ENCODE results near the gene NME8.
"Not testable (repeated sequence)": the region's sequence is repeated elsewhere in the genome, so short reads cannot be mapped to it uniquely, and the experiment has no call there.

NME8 gene

GRCh38 chr7:37848297-37848696, at the start of gene NME8:
TSS of gene NME8 (plus strand) at chr7:37848597. CDS start at chr7:37850267, 1,670 bp downstream.
- DNase-seq (ENCODE audit: low spot score) = no peak

- DNase-seq (ENCODE audit: low spot score) = no peak
These were observed 42.2 kb upstream of the NME8 start for GRCh38 chr7:37806152-37806551.

GRCh38 chr7:37812161-37812580, 36.2 kb upstream of the NME8 start:
- DNase-seq (ENCODE audit: low spot score) = not testable (repeated sequence)

GRCh38 chr7:37815671-37816371, 32.6 kb upstream of the NME8 start:
- DNase-seq (ENCODE audit: low spot score) = no peak

- DNase-seq (ENCODE audit: low spot score) = no peak
These were observed 31.3 kb upstream of the NME8 start for GRCh38 chr7:37816922-37817590.

- no peak for DNase-seq (ENCODE audit: low spot score)
These were observed 30.8 kb upstream of the NME8 start for GRCh38 chr7:37817591-37817960.

- DNase-seq (ENCODE audit: low spot score) = no peak
These were observed 30.2 kb upstream of the NME8 start for GRCh38 chr7:37817996-37818720.

- DNase-seq (ENCODE audit: low spot score) = no peak
These were observed 27.5 kb upstream of the NME8 start for GRCh38 chr7:37820708-37821468.

GRCh38 chr7:37822946-37823345, 25.5 kb upstream of the NME8 start:
- no peak for DNase-seq (ENCODE audit: low spot score)

GRCh38 chr7:37823557-37823956, 24.8 kb upstream of the NME8 start:
- no peak for DNase-seq (ENCODE audit: low spot score)

- DNase-seq (ENCODE audit: low spot score) = no peak
These were observed 23.4 kb upstream of the NME8 start for GRCh38 chr7:37825038-37825437.

GRCh38 chr7:37826825-37827224, 21.6 kb upstream of the NME8 start:
- DNase-seq (ENCODE audit: low spot score) = no peak

- DNase-seq (ENCODE audit: low spot score) = no peak
These were observed 17.2 kb upstream of the NME8 start for GRCh38 chr7:37831244-37831643.

GRCh38 chr7:37832194-37832593, 16.2 kb upstream of the NME8 start:
- no peak for DNase-seq (ENCODE audit: low spot score)

GRCh38 chr7:37833107-37833817, 15.1 kb upstream of the NME8 start:
- DNase-seq (ENCODE audit: low spot score) = peak; percentile 71

GRCh38 chr7:37833818-37834146, 14.6 kb upstream of the NME8 start:
- DNase-seq (ENCODE audit: low spot score) = no peak

- peak; percentile 23 for DNase-seq (ENCODE audit: low spot score)
These were observed 5.1 kb downstream of the NME8 start for GRCh38 chr7:37853468-37853867.

- DNase-seq (ENCODE audit: low spot score) = no peak
These were observed 33.7 kb downstream of the NME8 start for GRCh38 chr7:37882086-37882485.

- DNase-seq (ENCODE audit: low spot score) = no peak
These were observed 45.0 kb downstream of the NME8 start for GRCh38 chr7:37893359-37893758.

GRCh38 chr7:37894671-37895070, 46.3 kb downstream of the NME8 start:
- DNase-seq (ENCODE audit: low spot score) = no peak

- no peak for DNase-seq (ENCODE audit: low spot score)
These were observed 51.4 kb downstream of the NME8 start for GRCh38 chr7:37899712-37900247.

Data from iPS-NIHi11 (cell line).